Lower leg skin (tissue), 3 donors: Measurements from ENCODE around the gene SPATA13.

Experiments
- POLR2A ChIP-seq, 2 donors: fragments of 450-650 bp; IDR thresholded peaks; one replicate each; pipeline ENCODE4 v1.6.1; 2016 to 2017; ENCODE audit warnings: antibody characterized with exemption in 2 of 2, mild to moderate bottlenecking in 1 of 2, moderate library complexity in 1 of 2
- TF ChIP-seq, protein P1 (sequence below), 3 donors: fragments of 450-650 bp; IDR thresholded peaks; one replicate each; pipeline ENCODE4 v1.5.1; 2016; ENCODE audit warnings: antibody characterized with exemption in 3 of 3, mild to moderate bottlenecking in 3 of 3, moderate library complexity in 2 of 3

DNA sequence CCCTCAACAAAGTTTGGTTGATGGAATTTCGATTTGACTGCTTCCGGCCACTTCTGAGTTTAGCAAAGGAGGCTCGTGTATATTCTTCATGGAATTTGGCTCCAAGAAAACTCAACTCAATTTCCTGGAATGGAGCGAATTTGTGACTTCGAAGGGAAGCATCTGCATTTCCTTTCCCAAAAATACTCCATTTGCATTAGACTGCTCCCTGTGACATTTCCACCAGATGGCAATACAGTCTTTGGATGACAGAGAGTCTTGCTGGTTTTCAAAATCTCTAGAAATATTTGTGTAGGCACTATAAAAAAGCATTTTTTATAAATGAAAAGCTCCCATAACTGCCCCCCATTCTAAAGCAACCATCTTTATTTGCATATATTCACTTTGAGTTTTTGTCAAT, 152.9 kb downstream of the SPATA13 start:
- TF ChIP-seq, protein P1, sequence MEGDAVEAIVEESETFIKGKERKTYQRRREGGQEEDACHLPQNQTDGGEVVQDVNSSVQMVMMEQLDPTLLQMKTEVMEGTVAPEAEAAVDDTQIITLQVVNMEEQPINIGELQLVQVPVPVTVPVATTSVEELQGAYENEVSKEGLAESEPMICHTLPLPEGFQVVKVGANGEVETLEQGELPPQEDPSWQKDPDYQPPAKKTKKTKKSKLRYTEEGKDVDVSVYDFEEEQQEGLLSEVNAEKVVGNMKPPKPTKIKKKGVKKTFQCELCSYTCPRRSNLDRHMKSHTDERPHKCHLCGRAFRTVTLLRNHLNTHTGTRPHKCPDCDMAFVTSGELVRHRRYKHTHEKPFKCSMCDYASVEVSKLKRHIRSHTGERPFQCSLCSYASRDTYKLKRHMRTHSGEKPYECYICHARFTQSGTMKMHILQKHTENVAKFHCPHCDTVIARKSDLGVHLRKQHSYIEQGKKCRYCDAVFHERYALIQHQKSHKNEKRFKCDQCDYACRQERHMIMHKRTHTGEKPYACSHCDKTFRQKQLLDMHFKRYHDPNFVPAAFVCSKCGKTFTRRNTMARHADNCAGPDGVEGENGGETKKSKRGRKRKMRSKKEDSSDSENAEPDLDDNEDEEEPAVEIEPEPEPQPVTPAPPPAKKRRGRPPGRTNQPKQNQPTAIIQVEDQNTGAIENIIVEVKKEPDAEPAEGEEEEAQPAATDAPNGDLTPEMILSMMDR (IDR thresholded peaks at IDR 0.05) = no peak
- no peak for TF ChIP-seq POLR2A (IDR thresholded peaks at IDR 0.05)
